ENCODE measurements around the gene UBXN6.

UBXN6 gene

GRCh38 chr19:4456843-4457653 lies 546 bp downstream of the UBXN6 start:
- peak in 27 of 56 donors; percentile 5 to 67 (median 47) for DNase-seq

- peak in 17 of 56 donors; percentile 14 to 67 (median 37) for DNase-seq
These were observed 1.1 kb downstream of the UBXN6 start for GRCh38 chr19:4456476-4456842.

DNA sequence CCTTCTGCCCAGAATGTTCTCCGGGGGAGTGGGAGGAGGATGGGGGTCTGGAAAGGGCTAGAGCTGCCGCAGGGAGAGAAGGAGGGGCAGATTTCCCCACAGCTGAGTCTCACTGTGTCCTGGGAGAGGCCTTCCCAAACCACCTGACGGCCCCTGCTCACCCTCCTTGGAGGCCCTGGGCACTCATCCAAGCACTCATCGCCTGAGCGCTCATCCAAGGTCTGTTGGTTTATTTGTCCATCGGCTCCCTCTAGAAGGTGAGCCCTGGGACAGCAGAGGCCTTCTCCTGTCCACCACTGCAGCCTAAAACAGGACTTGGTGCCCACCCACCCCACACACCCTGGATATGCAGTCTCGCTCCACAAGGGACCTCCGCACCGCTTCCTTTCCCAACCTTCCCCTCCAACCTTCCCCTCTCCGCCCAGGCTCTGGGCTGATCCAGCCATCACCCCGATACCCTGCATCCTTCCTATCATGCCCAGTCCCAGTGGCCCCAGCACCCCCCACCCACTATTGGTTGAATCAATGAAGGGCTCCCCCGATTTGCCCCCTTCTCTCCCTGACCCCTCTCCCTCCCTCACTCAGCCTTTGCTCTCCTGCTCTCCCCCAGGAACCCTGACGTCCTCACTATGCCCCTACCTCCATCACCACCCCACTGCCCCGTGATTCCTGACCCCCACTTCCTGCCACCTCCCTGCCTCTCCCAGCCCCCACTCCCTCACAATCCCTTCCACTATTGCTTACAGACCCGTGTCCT lies 1.7 kb downstream of the UBXN6 start:
- peak in 15 of 56 donors; percentile 2 to 58 (median 30) for DNase-seq

DNA sequence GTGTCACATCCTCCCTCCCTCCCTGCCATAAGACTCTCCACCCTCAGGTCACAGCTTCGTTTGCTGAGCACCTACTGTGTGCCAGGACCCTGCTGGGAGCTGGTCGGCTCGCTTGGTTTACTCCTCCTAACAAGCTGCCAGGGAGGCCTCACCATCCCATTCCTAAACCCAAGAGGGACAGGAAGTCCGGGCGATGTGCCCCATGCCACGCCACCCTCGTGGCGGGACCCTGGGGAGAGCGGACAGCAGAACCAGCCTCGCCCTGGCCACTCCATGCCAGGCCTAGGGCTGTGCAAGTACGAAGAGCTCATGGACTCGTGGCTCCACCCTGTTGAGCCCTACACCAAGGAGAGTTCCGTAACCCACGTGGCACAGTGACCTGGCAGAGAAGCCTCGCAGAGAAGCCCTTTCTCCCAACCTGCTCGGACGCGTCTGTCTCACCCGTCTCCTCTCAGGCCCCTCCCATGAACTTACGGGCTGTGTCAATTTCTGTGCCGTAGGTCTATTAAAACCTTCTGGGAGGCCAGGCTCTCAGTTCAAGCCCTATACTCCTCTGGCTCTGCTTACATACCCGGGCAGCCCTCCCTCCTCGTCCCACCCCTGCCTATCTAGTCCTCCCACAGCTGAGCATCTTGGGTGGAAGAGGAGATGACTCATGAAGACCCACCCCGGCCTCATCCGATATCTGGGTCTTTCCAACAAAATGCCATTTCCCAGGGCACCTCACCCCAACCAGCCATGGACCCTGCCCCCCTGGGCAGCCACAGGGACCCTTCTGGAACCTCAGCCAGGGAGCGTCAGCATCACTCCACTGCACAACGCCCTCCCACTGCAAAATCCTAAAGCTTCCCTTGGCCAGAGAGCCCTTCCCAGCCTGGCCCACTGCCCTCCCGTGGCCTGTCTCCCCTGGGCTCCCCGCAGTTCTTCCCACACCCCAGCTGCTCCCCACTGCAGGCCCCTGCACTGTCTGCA lies 2.6 kb downstream of the UBXN6 start:
- DNase-seq: no peak

GRCh38 chr19:4453232-4454179 lies 4.1 kb downstream of the UBXN6 start:
- no peak for DNase-seq

GRCh38 chr19:4452230-4452990 lies 5.2 kb downstream of the UBXN6 start:
- DNase-seq: no peak

DNA sequence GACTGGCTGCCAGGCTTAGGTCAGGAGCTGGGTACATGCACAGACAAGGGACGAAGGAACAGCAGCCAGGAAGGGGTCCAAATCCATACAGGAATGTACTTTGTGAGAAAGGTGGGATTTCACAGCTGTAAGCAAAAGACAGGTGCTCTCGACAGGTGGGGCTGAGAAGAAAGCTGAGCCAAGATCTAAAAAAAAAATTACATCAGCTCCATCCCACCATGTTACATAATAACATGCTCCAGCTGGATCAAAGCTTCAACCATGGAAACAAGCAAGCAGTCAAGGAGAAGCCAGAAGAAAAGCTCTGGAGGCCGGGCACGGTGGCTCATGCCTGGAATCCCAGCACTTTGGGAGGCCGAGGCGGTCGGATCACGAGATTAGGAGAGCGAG lies 8.0 kb downstream of the UBXN6 start:
- DNase-seq: no peak

GRCh38 chr19:4449022-4449638 lies 8.5 kb downstream of the UBXN6 start:
- peak in 52 of 56 donors; percentile 15 to 89 (median 70) for DNase-seq

- DNase-seq: no peak
These were observed 9.2 kb downstream of the UBXN6 start for GRCh38 chr19:4448147-4448985.

- no peak for DNase-seq
These were observed 10.1 kb downstream of the UBXN6 start for GRCh38 chr19:4447327-4448146.

DNA sequence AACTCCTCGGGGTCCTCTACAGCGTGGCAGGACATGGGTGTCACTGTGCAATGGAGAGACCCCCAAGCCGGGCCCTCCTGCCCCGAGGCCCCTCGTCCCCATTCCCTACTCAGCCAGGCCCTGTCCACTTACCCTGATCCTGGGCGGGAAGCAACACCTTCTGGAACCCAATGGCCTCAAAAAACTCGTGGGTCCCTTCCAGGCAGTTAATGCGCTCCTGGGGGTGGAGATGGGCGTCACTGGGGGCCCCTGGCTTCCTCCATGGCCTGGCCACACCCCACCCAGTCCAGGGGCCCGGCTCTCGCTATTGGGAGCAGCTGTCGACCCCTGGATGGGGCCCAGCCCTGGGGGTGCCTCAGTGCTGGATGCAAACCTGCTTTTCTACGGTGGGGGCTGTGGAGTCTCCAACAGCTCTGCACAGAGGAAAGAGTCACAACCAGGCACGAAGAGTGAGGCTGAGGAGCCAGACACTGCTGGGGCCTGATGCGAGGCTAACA lies 10.8 kb downstream of the UBXN6 start:
- no peak for DNase-seq

- DNase-seq: no peak
These were observed 11.5 kb downstream of the UBXN6 start for GRCh38 chr19:4445963-4446703.

- no peak for DNase-seq
These were observed 12.5 kb downstream of the UBXN6 start for GRCh38 chr19:4444765-4445741.

GRCh38 chr19:4443966-4444764 lies 13.4 kb downstream of the UBXN6 start:
- no peak for DNase-seq

All from amygdala (tissue), 56 donors.